ENCODE measurements around the gene RHPN2.
"Not testable (repeated sequence)": the region's sequence is repeated elsewhere in the genome, so short reads cannot be mapped to it uniquely, and the experiment has no call there.

Gene RHPN2

GRCh38 chr19:32971715-32972540 lies 92.8 kb downstream of the RHPN2 start, which contains the start of the genes CEP89 and FAAP24:
TSS of gene CEP89 (minus strand) at chr19:32971958. CDS start at chr19:32971874, 84 bp downstream.
TSS of gene FAAP24 (plus strand) at chr19:32972242. CDS start at chr19:32973197, 955 bp downstream.
- ATAC-seq (peak; percentile 99), DNase-seq (peak; percentile 94)

GRCh38 chr19:32971012-32971595 lies 93.6 kb downstream of the RHPN2 start:
- no peak for ATAC-seq

GRCh38 chr19:32969549-32969948 lies 95.1 kb downstream of the RHPN2 start:
- ATAC-seq (no peak), DNase-seq (no peak)

More at GRCh38 chr19:32971012-32971595, 93.6 kb downstream of the RHPN2 start:
- no peak for DNase-seq

- DNase-seq, result no peak
- no peak for ATAC-seq
Measured at GRCh38 chr19:32966750-32967149, 97.9 kb downstream of the RHPN2 start.

GRCh38 chr19:32945260-32945659 lies 119.4 kb downstream of the RHPN2 start:
- ATAC-seq (no peak), DNase-seq (no peak)

GRCh38 chr19:32941273-32941672 lies 123.4 kb downstream of the RHPN2 start:
- ATAC-seq, DNase-seq: not testable (repeated sequence)

GRCh38 chr19:32936065-32936464 lies 128.6 kb downstream of the RHPN2 start:
- ATAC-seq, result no peak
- DNase-seq, result no peak

GRCh38 chr19:32935629-32936028 lies 129.1 kb downstream of the RHPN2 start:
- ATAC-seq (no peak), DNase-seq (no peak)

GRCh38 chr19:32933571-32933970 lies 131.1 kb downstream of the RHPN2 start:
- no peak for ATAC-seq
- no peak for DNase-seq

- DNase-seq (no peak), ATAC-seq (no peak)
Measured at GRCh38 chr19:32930567-32930966, 134.1 kb downstream of the RHPN2 start.

- ATAC-seq, result no peak
- no peak for DNase-seq
Measured at GRCh38 chr19:32928806-32929205, 135.9 kb downstream of the RHPN2 start.

Data from stimulated activated naive CD8-positive, alpha-beta T cell treated with anti-CD3 and anti-CD28 coated beads, Interleukin-15, Interleukin-2, amounts not matched to agents 100 U/mL and 50 U/mL, for 24 hours (primary cell).